Transverse colon (tissue), 4 donors: ENCODE data around the gene MAK. TPM values are rescaled to one million over a fixed set of nuclear protein-coding genes. Genes with fewer than 3 reads are reported as not detected.

Experiments
- DNase-seq: peaks from one replicate; pipeline ENCODE4 v3.0.0-alpha.2; 2019
- H3K27ac ChIP-seq, 4 donors: fragments of 200-600 bp; sonication (generic); 2 replicates each; pipeline ENCODE4 v1.5.1; 2016 to 2018; ENCODE audit warnings: inconsistent platforms in 4 of 4
- H3K27me3 ChIP-seq: fragments of 200-600 bp; sonication (generic); 2 replicates; pipeline ENCODE4 v1.5.1; 2017; ENCODE audit warnings: inconsistent platforms
- H3K36me3 ChIP-seq, 4 donors: fragments of 200-600 bp; sonication (generic); 2 replicates each; pipeline ENCODE4 v1.5.1; 2017 to 2019; ENCODE audit warnings: inconsistent platforms in 4 of 4
- H3K4me1 ChIP-seq, 4 donors: fragments of 200-600 bp; sonication (generic); 2 replicates each; pipeline ENCODE4 v1.5.1; 2017 to 2020; ENCODE audit warnings: inconsistent platforms in 4 of 4
- H3K4me3 ChIP-seq, 4 donors: fragments of 200-600 bp; sonication (generic); 1 replicate in 1 of 4; 2 replicates in 3 of 4; pipeline versions ENCODE4 v1.5.1 to v1.6.1; 2017 to 2019; ENCODE audit warnings: inconsistent platforms in 4 of 4
- H3K9me3 ChIP-seq, 2 donors: fragments of 200-600 bp; sonication (generic); 2 replicates each; pipeline ENCODE4 v1.5.1; 2017 to 2019; ENCODE audit warnings: inconsistent platforms in 2 of 2
- CTCF ChIP-seq, 5 experiments: fragments of 200-600 bp in 3 of 5; fragments of 450-650 bp in 2 of 5; sonication (generic) in 3 of 5; IDR thresholded peaks; 1 replicate in 2 of 5; 2 replicates in 3 of 5; pipeline ENCODE4 v1.5.1; 2016 to 2017; ENCODE audit warnings: antibody characterized with exemption in 5 of 5, inconsistent platforms in 3 of 5, mild to moderate bottlenecking in 2 of 5, moderate library complexity in 1 of 5
- EP300 ChIP-seq: sonication (generic); formaldehyde crosslinking; IDR thresholded peaks from one replicate; pipeline ENCODE4 v1.6.1; 2017; ENCODE audit warnings: antibody characterized with exemption, low read depth
- POLR2A ChIP-seq: fragments of 450-650 bp; IDR thresholded peaks from one replicate; pipeline ENCODE4 v1.6.1; 2016; ENCODE audit warnings: antibody characterized with exemption, mild to moderate bottlenecking, moderate library complexity
- POLR2AphosphoS5 ChIP-seq, 3 donors: sonication (generic); formaldehyde crosslinking; IDR thresholded peaks; one replicate each; pipeline ENCODE4 v1.6.1; 2016; ENCODE audit warnings: antibody characterized with exemption in 3 of 3
- WGBS, 2 donors: methylation state at CpG; one replicate each; pipeline ENCODE4 v1.1.5; 2018; ENCODE audit warnings: low coverage in 1 of 2; 5-methylcytosine and 5-hydroxymethylcytosine counted together
- in situ Hi-C, 4 donors: fragments of 200-750 bp; cut with MboI; loops; one replicate each; pipeline versions ENCODE4 v1.15.0 to v1.15.1; 2017; ENCODE audit warnings: low sequenced_read_pairs in 3 of 4, low pct_ligation_motif_present in 1 of 4, low pct_unique_long_range_greater_than_20kb in 1 of 4
- intact Hi-C: fragments of 100-400 bp; cut with DNase I; formaldehyde crosslinking; loops from one replicate; pipeline ENCODE4 v1.15.1; 2023; ENCODE audit warnings: low total_unique reads
- total RNA-seq, 4 donors: library from RNA; depleted of rRNA; stranded (reverse); fragments of >200 nt; gene quantifications; one replicate each; pipeline ENCODE4 v1.1.0, GENCODE V29; 2016

Gene MAK
- total RNA-seq, 4 donors from 2014 or later = not detected

- no peaks in the 10 kb centered on the region for H3K36me3 ChIP-seq
- H3K27me3 ChIP-seq = no peaks in the 10 kb centered on the region
- no peak for DNase-seq
- no peak overlapping the region for H3K27ac ChIP-seq
- intact Hi-C loops = loop anchor here (10.0 kb wide), 1 partner anchor 334 kb away; no protein-coding TSS in a partner anchor
- H3K9me3 ChIP-seq = no peaks in the 10 kb centered on the region
- in situ Hi-C loops = loop anchor here in 2 of 4 donors (10.0 kb wide), 2 partner anchors 304 to 334 kb away; no protein-coding TSS in a partner anchor
- WGBS, 2 donors = 86 to 88% methylated on average over 2 to 6 of the region's 6 CpGs
- H3K4me1 ChIP-seq = no peaks in the 10 kb centered on the region
- no peak for TF ChIP-seq POLR2AphosphoS5 (IDR thresholded peaks at IDR 0.05)
- H3K4me3 ChIP-seq = no peak overlapping the region
Observed at GRCh38 chr6:10809098-10809497, 29.2 kb downstream of the MAK start.

- H3K4me1 ChIP-seq = no peaks in the 10 kb centered on the region
- intact Hi-C loops = loop anchor here (10.0 kb wide), 1 partner anchor 334 kb away; no protein-coding TSS in a partner anchor
- DNase-seq = no peak
- H3K27me3 ChIP-seq = no peaks in the 10 kb centered on the region
- WGBS, 2 donors = 96% methylated on average over 4 of the region's 4 CpGs
- H3K4me3 ChIP-seq = no peak overlapping the region
- no peaks in the 10 kb centered on the region for H3K9me3 ChIP-seq
- H3K27ac ChIP-seq = no peak overlapping the region
- TF ChIP-seq POLR2AphosphoS5 (IDR thresholded peaks at IDR 0.05) (no peak), POLR2A (no peak), CTCF (IDR thresholded peaks at IDR 0.05) (no peak), EP300 (no peak)
- no peaks in the 10 kb centered on the region for H3K36me3 ChIP-seq
- in situ Hi-C loops = loop anchor here in 2 of 4 donors (10.0 kb wide), 2 partner anchors 304 to 334 kb away; no protein-coding TSS in a partner anchor
Observed at GRCh38 chr6:10808376-10808775, 30.0 kb downstream of the MAK start.

GRCh38 chr6:10801224-10801848, 37.0 kb downstream of the MAK start:
- no peaks in the 10 kb centered on the region for H3K36me3 ChIP-seq
- H3K4me3 ChIP-seq = no peak overlapping the region
- in situ Hi-C loops (loop anchor here in 2 of 4 donors (10.0 kb wide), 2 partner anchors 297 to 327 kb away; no protein-coding TSS in a partner anchor), intact Hi-C loops (loop anchor here (10.0 kb wide), 1 partner anchor 327 kb away; no protein-coding TSS in a partner anchor)
- H3K27me3 ChIP-seq = no peaks in the 10 kb centered on the region
- TF ChIP-seq POLR2AphosphoS5 (IDR thresholded peaks at IDR 0.05) = no peak
- peak; percentile 86 to 99 (median 97) for TF ChIP-seq CTCF (IDR thresholded peaks at IDR 0.05)
- no peaks in the 10 kb centered on the region for H3K4me1 ChIP-seq
- H3K9me3 ChIP-seq = no peaks in the 10 kb centered on the region
- peak; percentile 51 for DNase-seq
- 39 to 52% methylated on average over 2 of the region's 2 CpGs for WGBS, 2 donors
- no peak overlapping the region for H3K27ac ChIP-seq

GRCh38 chr6:10800810-10801209, 37.5 kb downstream of the MAK start:
- Histone ChIP-seq H3K4me1 (no peaks in the 10 kb centered on the region), H3K36me3 (no peaks in the 10 kb centered on the region), H3K27ac (no peak overlapping the region), H3K4me3 (no peak overlapping the region), H3K9me3 (no peaks in the 10 kb centered on the region), H3K27me3 (no peaks in the 10 kb centered on the region)
- no peak for DNase-seq
- TF ChIP-seq EP300 (no peak), POLR2A (no peak), CTCF (IDR thresholded peaks at IDR 0.05) (no peak), POLR2AphosphoS5 (IDR thresholded peaks at IDR 0.05) (no peak)
- in situ Hi-C loops (loop anchor here in 2 of 4 donors (10.0 kb wide), 2 partner anchors 296 to 326 kb away; no protein-coding TSS in a partner anchor), intact Hi-C loops (loop anchor here (10.0 kb wide), 1 partner anchor 326 kb away; no protein-coding TSS in a partner anchor)
- WGBS, 2 donors = 61 to 64% methylated on average over 3 of the region's 3 CpGs
